GM06990 (cell line): ENCODE results near the gene PNRC2.

ENCODE experiments used
- DNase-seq: peaks from one replicate; pipeline ENCODE4 v3.0.0-alpha.2; 2011; ENCODE audit not compliant: insufficient read length; ENCODE audit errors: extremely low read depth
- H3K27me3 ChIP-seq: replicated peaks from 2 replicates; pipeline ENCODE4 v1.6.0; 2011; ENCODE audit warnings: low read length; ENCODE audit not compliant: control insufficient read depth, insufficient read depth
- H3K36me3 ChIP-seq: 2 replicates; pipeline ENCODE4 v1.5.1; 2011; ENCODE audit warnings: low read length; ENCODE audit not compliant: control insufficient read depth, insufficient read depth
- H3K4me3 ChIP-seq: replicated peaks from 2 replicates; pipeline ENCODE4 v1.5.1; 2011; ENCODE audit warnings: low read depth, mild to moderate bottlenecking, control low read depth, low read length
- TF ChIP-seq, protein P1 (sequence below): IDR thresholded peaks from 2 replicates; pipeline ENCODE4 v1.5.1; 2011; ENCODE audit warnings: low read length, control low read depth, mild to moderate bottlenecking, inconsistent platforms; ENCODE audit not compliant: insufficient read depth, poor library complexity, severe bottlenecking

Gene PNRC2

DNA sequence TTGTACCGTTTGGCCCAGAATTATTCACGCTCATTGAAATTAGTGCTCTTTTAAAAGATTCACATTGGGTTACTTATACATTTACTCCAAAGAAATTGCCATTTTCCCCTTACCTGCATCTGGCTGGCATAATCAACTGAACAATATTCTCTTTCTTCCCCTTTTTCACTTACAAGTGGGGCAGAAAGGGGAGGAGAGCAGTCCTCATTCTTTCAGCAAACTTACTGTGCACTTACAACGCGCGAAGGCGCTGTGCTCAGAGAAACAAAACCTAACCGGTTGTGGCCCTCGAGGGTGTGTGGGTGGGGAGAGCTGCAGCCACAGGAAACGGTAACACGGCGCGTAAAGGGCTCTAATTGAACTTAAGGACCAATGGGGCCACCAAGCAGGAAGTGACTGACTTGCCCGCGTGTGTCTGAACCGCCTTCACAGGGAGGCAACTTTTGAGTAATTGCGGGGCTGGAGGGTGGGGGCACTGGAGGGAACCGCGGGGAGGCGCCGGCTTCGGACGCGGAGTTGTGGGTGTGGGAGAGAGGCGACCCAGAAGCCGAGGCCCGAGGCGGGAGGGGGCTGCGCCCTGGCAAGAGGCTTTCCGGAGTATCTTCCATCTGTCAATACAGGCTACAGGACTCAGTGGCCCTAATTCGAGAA lies 693 bp upstream of the PNRC2 start:
- peak; percentile 91 for DNase-seq

DNA sequence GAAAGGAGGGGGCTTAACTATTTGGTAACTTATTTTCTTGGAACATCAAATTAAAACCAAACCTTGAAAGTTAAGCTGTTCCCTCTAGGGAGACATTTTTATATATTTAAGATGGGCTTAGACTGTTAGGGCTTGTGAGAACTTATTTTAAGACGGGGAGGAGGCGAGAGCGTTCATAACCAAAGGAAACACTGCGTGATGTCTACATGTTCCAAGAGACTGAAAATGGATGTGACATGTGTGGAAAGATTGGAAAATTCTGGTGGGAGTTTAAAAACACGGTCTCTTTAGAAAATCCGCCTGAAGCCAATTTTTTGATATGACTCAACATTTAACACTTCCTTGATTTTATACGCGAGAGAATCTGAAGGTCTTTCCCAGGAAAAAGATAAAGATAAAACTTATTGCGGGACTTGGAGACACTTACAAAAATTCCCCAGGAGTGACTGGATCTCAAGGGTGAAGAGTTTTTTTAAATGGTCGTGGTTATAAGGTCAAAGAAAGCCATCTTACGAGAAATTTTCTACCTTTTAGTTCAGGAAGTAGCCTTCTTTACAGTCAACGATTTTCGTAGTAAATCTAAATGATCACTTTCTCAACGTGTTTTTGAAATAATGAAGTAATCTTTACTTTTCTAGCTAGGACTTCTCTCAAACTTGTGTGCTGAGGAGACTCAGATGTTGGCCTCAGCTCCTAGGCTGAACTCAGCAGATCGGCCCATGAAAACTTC lies 828 bp downstream of the PNRC2 start:
- H3K36me3 ChIP-seq = no peaks in the 10 kb centered on the region
- H3K4me3 ChIP-seq = peak overlapping the region; percentile 94

More for the DNA sequence above, 693 bp upstream of the PNRC2 start:
- TF ChIP-seq, protein P1, sequence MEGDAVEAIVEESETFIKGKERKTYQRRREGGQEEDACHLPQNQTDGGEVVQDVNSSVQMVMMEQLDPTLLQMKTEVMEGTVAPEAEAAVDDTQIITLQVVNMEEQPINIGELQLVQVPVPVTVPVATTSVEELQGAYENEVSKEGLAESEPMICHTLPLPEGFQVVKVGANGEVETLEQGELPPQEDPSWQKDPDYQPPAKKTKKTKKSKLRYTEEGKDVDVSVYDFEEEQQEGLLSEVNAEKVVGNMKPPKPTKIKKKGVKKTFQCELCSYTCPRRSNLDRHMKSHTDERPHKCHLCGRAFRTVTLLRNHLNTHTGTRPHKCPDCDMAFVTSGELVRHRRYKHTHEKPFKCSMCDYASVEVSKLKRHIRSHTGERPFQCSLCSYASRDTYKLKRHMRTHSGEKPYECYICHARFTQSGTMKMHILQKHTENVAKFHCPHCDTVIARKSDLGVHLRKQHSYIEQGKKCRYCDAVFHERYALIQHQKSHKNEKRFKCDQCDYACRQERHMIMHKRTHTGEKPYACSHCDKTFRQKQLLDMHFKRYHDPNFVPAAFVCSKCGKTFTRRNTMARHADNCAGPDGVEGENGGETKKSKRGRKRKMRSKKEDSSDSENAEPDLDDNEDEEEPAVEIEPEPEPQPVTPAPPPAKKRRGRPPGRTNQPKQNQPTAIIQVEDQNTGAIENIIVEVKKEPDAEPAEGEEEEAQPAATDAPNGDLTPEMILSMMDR = peak; percentile 48
- Histone ChIP-seq H3K36me3 (no peaks in the 10 kb centered on the region), H3K27me3 (no peaks in the 10 kb centered on the region), H3K4me3 (peak overlapping the region; percentile 94)

DNA sequence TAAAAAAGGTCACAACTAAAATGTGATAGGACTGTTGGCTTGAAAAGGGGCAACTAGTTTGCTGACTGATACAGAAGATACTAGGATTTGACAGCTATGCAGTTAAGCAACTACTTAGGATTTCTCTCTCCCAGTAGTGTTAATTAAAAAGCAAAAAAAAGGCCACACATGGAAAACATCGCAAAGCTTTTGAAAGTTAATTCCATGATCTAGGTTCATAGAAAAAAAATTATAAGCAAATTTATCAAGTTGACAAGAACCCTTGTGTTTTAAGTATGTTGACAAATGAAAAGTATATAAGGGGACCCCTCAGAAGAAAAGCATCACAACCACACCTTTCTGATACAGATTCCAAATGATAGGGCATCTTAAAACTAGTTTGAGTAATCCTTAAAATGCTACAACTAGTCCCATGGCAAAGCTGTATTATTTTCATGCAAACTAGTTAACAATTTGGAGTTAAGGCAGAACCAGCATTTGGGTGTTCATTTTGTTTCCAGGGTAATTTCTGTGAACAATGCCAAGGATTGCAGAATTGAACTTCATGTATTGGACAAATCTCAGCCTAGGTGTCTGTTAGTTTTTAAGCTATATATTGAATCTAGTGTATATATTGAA lies 4.1 kb downstream of the PNRC2 start:
- Histone ChIP-seq H3K36me3 (no peaks in the 10 kb centered on the region), H3K4me3 (no peak overlapping the region), H3K27me3 (no peaks in the 10 kb centered on the region)
- TF ChIP-seq, protein P1 = no peak
- DNase-seq = no peak

More for the DNA sequence above, 828 bp downstream of the PNRC2 start:
- no peak for DNase-seq
- TF ChIP-seq, protein P1 = no peak
- no peaks in the 10 kb centered on the region for H3K27me3 ChIP-seq

DNA sequence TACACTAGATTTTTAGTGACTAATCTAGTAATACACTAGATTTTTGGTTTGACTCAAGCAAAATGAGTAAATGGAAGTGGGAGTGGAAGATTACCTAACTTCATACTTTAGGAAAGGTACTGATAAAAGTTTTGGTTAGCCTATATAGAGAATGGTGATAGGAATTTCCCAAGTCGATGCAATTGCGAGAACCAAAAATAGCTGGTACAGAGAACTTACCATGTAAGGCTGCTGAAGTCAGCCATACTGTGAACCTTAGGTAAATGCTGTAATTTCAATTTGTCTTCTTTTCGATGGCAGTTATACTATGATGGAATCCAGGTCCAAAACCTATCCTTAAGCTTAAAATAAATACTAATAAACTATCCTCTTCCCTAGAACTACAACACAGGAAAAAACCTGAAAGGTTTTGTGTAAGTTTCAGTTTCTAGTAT lies 4.6 kb downstream of the PNRC2 start:
- DNase-seq = no peak
- Histone ChIP-seq H3K36me3 (no peaks in the 10 kb centered on the region), H3K4me3 (no peak overlapping the region), H3K27me3 (no peaks in the 10 kb centered on the region)
- TF ChIP-seq, protein P1 = no peak

DNA sequence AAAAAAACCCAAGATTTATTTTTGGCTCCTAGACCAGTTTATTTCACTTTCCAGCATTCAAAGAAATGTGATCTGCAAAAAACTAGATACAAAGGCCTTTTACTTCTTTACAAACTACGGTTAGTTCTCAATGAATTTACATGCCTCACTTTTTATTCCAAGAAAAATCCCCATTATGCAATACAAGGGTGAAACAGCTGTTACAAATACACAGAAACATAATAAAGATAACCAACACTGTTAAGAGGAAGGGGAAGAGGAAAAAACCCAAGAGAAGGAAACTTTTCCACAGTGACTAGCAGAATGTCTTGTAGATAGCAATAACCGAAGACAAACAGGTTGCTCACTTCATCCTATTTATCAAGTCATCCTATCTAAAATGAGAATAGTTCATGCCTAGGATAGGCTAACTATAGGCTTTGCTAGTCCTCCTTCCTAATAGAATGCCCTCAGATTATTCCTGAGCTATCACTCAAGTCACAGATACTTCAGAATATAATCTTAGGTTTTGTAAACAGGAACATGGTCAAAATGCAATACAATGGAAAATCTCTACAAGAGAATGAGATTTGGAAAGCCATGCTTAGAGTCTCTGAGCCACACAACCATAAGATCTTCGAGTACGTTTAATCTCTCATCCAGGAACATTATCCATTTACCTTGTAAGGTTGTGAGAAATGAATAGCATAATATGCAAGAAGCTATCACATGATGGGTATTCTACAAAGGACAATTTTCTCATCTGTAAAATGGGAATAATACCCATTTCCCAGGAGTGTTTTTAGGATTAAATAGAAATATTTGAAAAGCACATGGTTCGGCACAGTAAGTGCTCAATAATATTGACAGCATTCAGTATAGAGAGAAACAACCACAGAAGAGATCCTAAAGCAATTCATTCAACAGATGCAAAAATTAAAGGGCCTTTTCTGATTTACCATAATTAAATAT lies 5.4 kb downstream of the PNRC2 start:
- H3K27me3 ChIP-seq = no peaks in the 10 kb centered on the region
- TF ChIP-seq, protein P1 = no peak
- no peak for DNase-seq
- H3K36me3 ChIP-seq = no peaks in the 10 kb centered on the region
- H3K4me3 ChIP-seq = no peak overlapping the region; the same call in 1 of the 2 replicates
